ENCODE results near the gene VASP. TPM values are rescaled to one million over a fixed set of nuclear protein-coding genes. Genes with fewer than 3 reads are reported as not detected.

The VASP gene
- total RNA-seq, 2 experiments from 2014 or later: 223 to 308 TPM

DNA sequence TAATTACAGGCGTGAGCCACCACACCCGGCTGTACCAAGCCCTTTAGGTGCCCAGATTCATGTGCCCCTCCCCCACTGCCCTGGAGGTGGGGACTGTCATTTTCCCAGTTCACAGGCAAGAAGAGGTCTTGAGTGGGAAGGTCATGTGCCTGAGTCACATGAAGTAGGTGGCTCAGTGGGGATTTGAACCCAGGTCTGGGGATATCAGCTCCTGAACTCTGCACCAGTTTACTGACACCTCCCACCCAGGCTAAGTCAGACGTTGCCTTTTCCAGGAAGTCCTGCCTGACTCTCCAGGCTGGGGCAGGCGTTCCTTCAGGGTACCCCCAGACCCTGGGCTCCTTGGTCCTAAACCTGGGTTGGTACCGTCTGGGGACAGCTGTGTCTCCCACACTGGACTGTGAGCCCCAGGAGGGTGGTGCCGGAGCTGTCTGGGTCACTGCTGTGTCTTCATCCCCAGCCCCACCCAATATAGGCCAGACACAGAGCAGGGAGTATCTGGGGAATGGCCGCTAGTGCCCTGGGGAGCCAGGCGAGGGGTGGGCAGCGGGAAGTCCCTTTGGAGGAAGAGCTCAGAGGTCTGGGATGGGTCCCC, 8.6 kb downstream of the VASP start:
- Mint-ChIP-seq H3K27ac (peak overlapping the region; percentile 90), H3K27me3 (no peaks in the 10 kb centered on the region), H3K4me3 (no peak overlapping the region), H3K36me3 (peaks cover 30% of the 10 kb centered on the region), H3K4me1 (peaks cover 59% of the 10 kb centered on the region), H3K9me3 (ENCODE audit: low read depth) (no peaks in the 10 kb centered on the region)
- ATAC-seq: no peak
- DNase-seq: no peak
- CTCF ChIA-PET: interaction anchor here (0.5 to 2.9 kb wide), 9 partner anchors 9 to 1315 kb away, joined by 3 to 15 read pairs (median 5); partner anchors contain the start of gene QPCTL

- H3K36me3 Mint-ChIP-seq: peaks cover 26% of the 10 kb centered on the region
- CTCF ChIA-PET: interaction anchor here (0.6 to 2.9 kb wide), 2 partner anchors 26 to 78 kb away, joined by 3 to 9 read pairs; no protein-coding TSS in a partner anchor
- DNase-seq (no peak), ATAC-seq (no peak)
- H3K4me1 Mint-ChIP-seq: peaks cover 52% of the 10 kb centered on the region
- H3K9me3 Mint-ChIP-seq (ENCODE audit: low read depth): no peaks in the 10 kb centered on the region
- no peak overlapping the region for H3K4me3 Mint-ChIP-seq
- peak overlapping the region; percentile 50 for H3K27ac Mint-ChIP-seq
- no peaks in the 10 kb centered on the region for H3K27me3 Mint-ChIP-seq
Measured at GRCh38 chr19:45517238-45517637, 10.0 kb downstream of the VASP start.

DNA sequence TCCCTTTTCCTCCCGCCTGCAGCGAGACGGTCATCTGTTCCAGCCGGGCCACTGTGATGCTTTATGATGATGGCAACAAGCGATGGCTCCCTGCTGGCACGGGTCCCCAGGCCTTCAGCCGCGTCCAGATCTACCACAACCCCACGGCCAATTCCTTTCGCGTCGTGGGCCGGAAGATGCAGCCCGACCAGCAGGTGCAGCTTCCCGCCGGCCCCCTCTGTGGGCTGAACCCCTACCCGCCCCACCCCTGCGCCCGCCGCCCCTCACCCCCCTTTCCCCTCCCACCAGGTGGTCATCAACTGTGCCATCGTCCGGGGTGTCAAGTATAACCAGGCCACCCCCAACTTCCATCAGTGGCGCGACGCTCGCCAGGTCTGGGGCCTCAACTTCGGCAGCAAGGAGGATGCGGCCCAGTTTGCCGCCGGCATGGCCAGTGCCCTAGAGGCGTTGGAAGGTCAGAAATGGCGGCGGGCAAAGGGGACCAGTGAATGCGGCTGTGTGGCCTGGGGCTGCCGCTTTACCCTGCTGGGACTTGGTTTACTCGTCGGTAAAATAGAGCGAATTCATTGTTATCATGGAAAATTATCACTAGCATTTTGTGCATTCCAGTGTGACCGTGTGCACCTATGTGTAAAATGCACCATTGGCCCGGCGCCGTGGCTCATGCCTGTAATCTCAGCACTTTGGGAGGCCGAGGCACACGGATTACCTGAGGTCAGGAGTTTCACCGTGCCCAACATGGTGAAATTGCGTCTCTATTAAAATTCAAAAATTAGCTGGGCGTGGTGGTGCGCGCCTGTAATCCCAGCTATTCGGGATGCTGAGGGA, 10.6 kb downstream of the VASP start:
- CTCF ChIA-PET: no interaction called here
- Mint-ChIP-seq H3K36me3 (peaks cover 25% of the 10 kb centered on the region), H3K4me3 (no peak overlapping the region), H3K4me1 (peaks cover 52% of the 10 kb centered on the region), H3K9me3 (ENCODE audit: low read depth) (no peaks in the 10 kb centered on the region), H3K27ac (peak overlapping the region; percentile 50), H3K27me3 (no peaks in the 10 kb centered on the region)
- ATAC-seq (no peak), DNase-seq (no peak)

GRCh38 chr19:45518469-45518826, 11.2 kb downstream of the VASP start:
- CTCF ChIA-PET: interaction anchor here (0.9 to 1.4 kb wide), 2 partner anchors 9 to 40 kb away, joined by 3 read pairs; no protein-coding TSS in a partner anchor
- peak overlapping the region; percentile 65 for H3K27ac Mint-ChIP-seq
- peaks cover 51% of the 10 kb centered on the region for H3K4me1 Mint-ChIP-seq
- DNase-seq: no peak
- H3K36me3 Mint-ChIP-seq: peaks cover 25% of the 10 kb centered on the region
- no peaks in the 10 kb centered on the region for H3K9me3 Mint-ChIP-seq (ENCODE audit: low read depth)
- no peaks in the 10 kb centered on the region for H3K27me3 Mint-ChIP-seq
- ATAC-seq: no peak
- H3K4me3 Mint-ChIP-seq: no peak overlapping the region

- Mint-ChIP-seq H3K36me3 (peaks cover 43% of the 10 kb centered on the region), H3K27me3 (no peaks in the 10 kb centered on the region), H3K4me1 (peaks cover 29% of the 10 kb centered on the region), H3K27ac (no peak overlapping the region), H3K4me3 (no peak overlapping the region), H3K9me3 (ENCODE audit: low read depth) (no peaks in the 10 kb centered on the region)
- DNase-seq: no peak
- CTCF ChIA-PET: interaction anchor here (1.0 to 1.2 kb wide), 3 partner anchors 36 to 92 kb away, joined by 3 to 9 read pairs (median 3); no protein-coding TSS in a partner anchor
- no peak for ATAC-seq
Measured at GRCh38 chr19:45522010-45522941, 15.0 kb downstream of the VASP start.

DNA sequence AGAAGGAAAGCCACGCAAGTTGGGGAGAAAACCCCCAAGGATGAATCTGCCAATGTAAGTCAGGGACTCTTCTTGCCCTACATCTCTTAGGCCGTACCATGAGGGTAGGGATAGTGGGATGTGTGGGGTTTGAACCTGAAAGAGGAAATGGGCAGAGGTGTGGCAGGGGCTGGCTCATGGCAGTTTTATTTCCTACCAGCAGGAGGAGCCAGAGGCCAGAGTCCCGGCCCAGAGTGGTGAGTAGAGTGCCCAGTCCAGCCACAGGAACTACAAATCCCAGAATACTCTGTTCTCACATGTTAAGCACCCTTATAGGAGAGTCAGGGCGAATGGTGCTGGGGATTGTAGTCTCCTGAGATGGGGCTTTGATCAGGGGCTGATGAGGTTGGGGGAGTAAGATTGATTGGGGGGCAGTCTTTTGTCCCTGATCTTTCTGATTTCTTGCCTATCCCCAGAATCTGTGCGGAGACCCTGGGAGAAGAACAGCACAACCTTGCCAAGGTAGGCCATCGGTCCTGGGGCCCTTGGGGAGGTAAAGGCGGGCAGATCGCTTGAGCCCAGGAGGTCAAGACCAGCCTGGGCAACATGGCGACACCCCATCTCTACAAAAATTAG, 16.5 kb downstream of the VASP start:
- Mint-ChIP-seq H3K4me1 (peaks cover 33% of the 10 kb centered on the region), H3K27me3 (no peaks in the 10 kb centered on the region), H3K4me3 (no peak overlapping the region), H3K36me3 (peaks cover 41% of the 10 kb centered on the region), H3K27ac (peak overlapping the region; percentile 66), H3K9me3 (ENCODE audit: low read depth) (no peaks in the 10 kb centered on the region)
- ATAC-seq (peak; percentile 95), DNase-seq (peak; percentile 81)
- CTCF ChIA-PET: interaction anchor here (0.8 to 1.9 kb wide), 5 partner anchors 8 to 84 kb away, joined by 3 to 9 read pairs (median 4); no protein-coding TSS in a partner anchor

DNA sequence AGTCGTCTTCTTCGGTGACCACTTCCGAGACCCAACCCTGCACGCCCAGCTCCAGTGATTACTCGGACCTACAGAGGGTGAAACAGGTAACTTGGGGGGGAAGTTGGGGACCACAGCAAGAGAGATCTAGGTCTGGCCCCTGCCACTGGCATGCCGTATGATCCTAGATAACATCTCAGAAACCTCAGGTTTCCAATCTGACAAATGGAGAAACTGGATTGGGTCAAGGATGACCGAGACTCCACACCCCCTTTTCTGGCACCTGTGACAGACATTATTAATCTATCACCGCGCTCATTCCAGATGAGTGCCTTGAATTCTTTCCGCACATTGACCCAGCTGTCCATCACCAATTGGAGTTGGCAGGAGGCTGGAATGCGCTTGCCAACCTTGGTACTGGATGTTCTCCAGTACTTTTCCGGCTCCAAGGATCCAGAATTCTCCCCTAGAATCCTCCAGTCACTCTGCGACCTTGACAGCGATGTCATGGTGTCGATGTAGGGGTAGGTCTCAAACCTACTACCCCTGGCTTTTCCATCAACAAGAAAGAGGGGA, 17.4 kb downstream of the VASP start:
- CTCF ChIA-PET: interaction anchor here (0.7 to 1.9 kb wide), 6 partner anchors 9 to 85 kb away, joined by 3 to 9 read pairs (median 4); no protein-coding TSS in a partner anchor
- H3K4me3 Mint-ChIP-seq: no peak overlapping the region
- no peaks in the 10 kb centered on the region for H3K27me3 Mint-ChIP-seq
- peaks cover 41% of the 10 kb centered on the region for H3K36me3 Mint-ChIP-seq
- H3K9me3 Mint-ChIP-seq (ENCODE audit: low read depth): no peaks in the 10 kb centered on the region
- no peak for ATAC-seq
- peaks cover 33% of the 10 kb centered on the region for H3K4me1 Mint-ChIP-seq
- DNase-seq: no peak
- no peak overlapping the region for H3K27ac Mint-ChIP-seq

GRCh38 chr19:45526143-45526542, 18.9 kb downstream of the VASP start:
- DNase-seq (no peak), ATAC-seq (no peak)
- H3K9me3 Mint-ChIP-seq (ENCODE audit: low read depth): peaks cover 2% of the 10 kb centered on the region
- peaks cover 25% of the 10 kb centered on the region for H3K4me1 Mint-ChIP-seq
- H3K36me3 Mint-ChIP-seq: peaks cover 40% of the 10 kb centered on the region
- CTCF ChIA-PET: interaction anchor here (0.9 to 3.0 kb wide), 4 partner anchors 13 to 48 kb away, joined by 3 to 14 read pairs (median 4); no protein-coding TSS in a partner anchor
- no peak overlapping the region for H3K4me3 Mint-ChIP-seq
- no peak overlapping the region for H3K27ac Mint-ChIP-seq
- no peaks in the 10 kb centered on the region for H3K27me3 Mint-ChIP-seq

- CTCF ChIA-PET: interaction anchor here (1.0 to 3.0 kb wide), 3 partner anchors 31 to 88 kb away, joined by 3 to 14 read pairs (median 5); no protein-coding TSS in a partner anchor
- Mint-ChIP-seq H3K27me3 (no peaks in the 10 kb centered on the region), H3K27ac (no peak overlapping the region), H3K9me3 (ENCODE audit: low read depth) (peaks cover 9% of the 10 kb centered on the region), H3K4me3 (no peak overlapping the region), H3K36me3 (peaks cover 46% of the 10 kb centered on the region), H3K4me1 (peaks cover 21% of the 10 kb centered on the region)
- DNase-seq (no peak), ATAC-seq (no peak)
Measured at GRCh38 chr19:45526971-45527370, 19.7 kb downstream of the VASP start.

- DNase-seq: no peak
- peaks cover 20% of the 10 kb centered on the region for H3K4me1 Mint-ChIP-seq
- peaks cover 12% of the 10 kb centered on the region for H3K9me3 Mint-ChIP-seq (ENCODE audit: low read depth)
- H3K27ac Mint-ChIP-seq: no peak overlapping the region
- CTCF ChIA-PET: interaction anchor here (0.8 to 3.0 kb wide), 4 partner anchors 31 to 115 kb away, joined by 3 to 14 read pairs (median 4); no protein-coding TSS in a partner anchor
- peaks cover 46% of the 10 kb centered on the region for H3K36me3 Mint-ChIP-seq
- ATAC-seq: no peak
- H3K4me3 Mint-ChIP-seq: no peak overlapping the region
- no peaks in the 10 kb centered on the region for H3K27me3 Mint-ChIP-seq
Measured at GRCh38 chr19:45527731-45528130, 20.5 kb downstream of the VASP start.

DNA sequence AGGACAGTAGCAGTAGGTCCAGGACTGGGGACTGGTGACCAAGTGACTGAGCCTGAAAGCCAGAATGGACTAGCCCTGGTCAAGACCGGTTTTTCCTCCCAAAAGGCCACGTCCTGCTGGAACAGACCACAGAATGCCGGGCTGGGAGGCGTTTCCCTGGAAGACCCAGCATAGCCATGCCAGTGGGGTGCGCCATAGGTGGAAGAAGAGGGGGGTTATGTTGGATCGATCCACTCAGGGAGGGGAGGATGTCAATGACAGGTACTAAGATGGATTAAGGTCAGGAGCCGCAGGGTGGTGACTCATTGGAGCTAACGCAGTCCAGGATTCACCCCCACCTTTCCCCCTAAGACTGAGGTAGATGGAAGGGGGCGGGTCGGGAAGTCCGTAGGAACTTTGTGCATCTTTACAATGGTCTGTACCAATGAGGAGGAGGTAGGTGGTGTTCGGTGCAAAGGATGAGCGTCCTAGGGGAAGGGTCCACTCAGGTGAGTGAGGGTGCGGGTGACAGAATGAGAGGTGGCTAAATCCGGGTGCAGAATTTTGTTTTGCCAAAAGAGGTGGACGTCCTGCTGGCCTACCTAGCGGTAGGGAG, 21.0 kb downstream of the VASP start:
- H3K4me1 Mint-ChIP-seq: peaks cover 16% of the 10 kb centered on the region
- H3K27me3 Mint-ChIP-seq: no peaks in the 10 kb centered on the region
- H3K4me3 Mint-ChIP-seq: no peak overlapping the region
- H3K9me3 Mint-ChIP-seq (ENCODE audit: low read depth): peaks cover 12% of the 10 kb centered on the region
- ATAC-seq (no peak), DNase-seq (no peak)
- peaks cover 46% of the 10 kb centered on the region for H3K36me3 Mint-ChIP-seq
- H3K27ac Mint-ChIP-seq: no peak overlapping the region
- CTCF ChIA-PET: interaction anchor here (0.8 to 3.0 kb wide), 3 partner anchors 30 to 114 kb away, joined by 3 to 14 read pairs (median 5); no protein-coding TSS in a partner anchor

Measured in activated CD8-positive, alpha-beta memory T cell treated with anti-CD3 and anti-CD28 coated beads, Interleukin-2, amount 10 ng/mL, durations not matched to agents 7 days and 5 days (primary cell).